GM18951 (cell line): Measurements from ENCODE around the gene STYXL1.

Experiments used
- POLR2A ChIP-seq: IDR thresholded peaks from 4 replicates; pipeline ENCODE4 v1.6.1; 2011; ENCODE audit warnings: mild to moderate bottlenecking; ENCODE audit not compliant: insufficient read length, insufficient read depth; ENCODE audit errors: extremely low read depth
- in situ Hi-C: fragments of 300-500 bp; cut with MboI; formaldehyde crosslinking; loops from one replicate; pipeline ENCODE4 v1.12.0; 2022; ENCODE audit warnings: low sequenced_read_pairs, mixed read lengths, inconsistent platforms; ENCODE audit not compliant: unreplicated experiment

The STYXL1 gene

GRCh38 chr7:76074306-76074971 is 26.6 kb upstream of the STYXL1 start:
- no peak for TF ChIP-seq POLR2A

DNA sequence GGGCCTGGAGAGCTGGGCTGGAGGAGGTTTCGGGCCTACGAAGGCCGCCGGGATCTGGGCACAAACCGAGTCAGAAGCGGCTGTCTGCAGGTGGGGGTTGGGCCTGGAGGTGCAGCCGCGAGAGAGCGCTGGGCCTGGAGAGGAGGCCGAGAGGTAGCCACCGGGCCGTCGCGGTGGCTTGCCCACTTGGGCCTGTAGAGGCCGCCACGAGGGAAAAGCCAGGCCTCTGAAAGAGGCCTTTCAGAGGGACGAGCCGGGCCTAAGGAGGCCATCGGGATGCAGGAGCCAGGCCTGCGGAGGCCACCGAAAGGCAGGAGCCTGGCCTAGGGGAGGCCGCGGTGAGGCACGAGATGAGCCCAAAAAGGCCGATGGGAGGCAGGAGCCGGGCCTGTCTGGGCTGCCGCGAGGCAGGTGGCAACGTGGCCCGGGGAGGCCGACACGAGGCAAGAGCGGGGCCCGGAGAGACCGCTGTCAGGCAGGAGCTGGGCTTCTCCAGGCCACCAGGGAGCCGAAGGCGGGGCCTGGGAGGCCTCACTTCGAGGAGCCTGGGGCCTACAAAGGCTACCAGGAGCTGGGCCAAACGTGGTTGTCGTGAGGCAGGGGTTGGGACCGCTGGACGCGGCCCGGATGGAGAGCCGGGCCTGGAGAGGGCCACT is 25.7 kb upstream of the STYXL1 start:
- no peak for TF ChIP-seq POLR2A
- in situ Hi-C loops: no loop called here

More at GRCh38 chr7:76074306-76074971, 26.6 kb upstream of the STYXL1 start:
- in situ Hi-C loops: no loop called here

- TF ChIP-seq POLR2A: no peak
- in situ Hi-C loops: no loop called here
Measured at GRCh38 chr7:76072243-76073148, 24.7 kb upstream of the STYXL1 start.

DNA sequence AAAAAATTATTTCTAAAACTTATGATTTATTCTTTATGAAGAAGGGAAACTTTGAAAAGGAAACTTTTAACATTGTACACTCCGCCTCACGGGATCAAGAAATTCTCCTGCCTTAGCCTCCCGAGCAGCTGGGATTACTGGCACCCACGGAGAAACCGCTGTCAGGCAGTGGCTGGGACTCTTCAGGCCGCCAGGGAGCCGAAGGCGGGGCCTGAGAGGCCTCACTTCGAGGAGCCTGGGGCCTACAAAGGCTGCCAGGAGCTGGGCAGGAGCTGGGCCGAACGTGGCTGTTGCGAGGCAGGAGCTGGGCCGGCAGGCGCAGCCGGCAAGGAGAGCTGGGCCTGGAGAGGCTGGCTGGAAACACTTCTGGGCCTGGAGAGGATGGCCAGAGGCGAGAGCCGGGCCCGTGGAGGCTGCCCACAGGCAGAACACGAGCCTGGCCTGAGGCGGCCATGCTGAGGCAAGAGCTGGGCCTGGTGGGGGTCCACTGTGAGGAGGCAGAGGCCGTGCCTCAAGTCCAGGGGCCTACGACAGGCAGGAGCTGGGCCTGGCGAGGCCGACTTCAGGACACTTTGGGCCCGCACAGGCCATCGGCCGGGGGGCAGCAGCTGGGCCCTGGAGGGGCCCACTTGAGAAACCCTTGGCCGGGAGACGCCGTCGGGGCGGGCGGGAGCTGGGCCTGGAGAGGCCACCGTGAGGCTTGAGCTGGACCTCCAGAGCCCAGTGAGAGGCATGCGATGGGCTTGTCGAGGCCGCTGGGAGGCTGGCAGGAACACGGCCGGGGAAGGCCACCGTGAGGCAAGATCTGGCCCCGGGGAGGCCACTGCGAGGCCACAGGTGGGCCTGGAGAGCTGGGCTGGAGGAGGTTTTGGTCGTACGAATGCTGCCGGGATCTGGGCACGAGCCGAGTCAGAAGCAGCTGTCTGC is 23.8 kb upstream of the STYXL1 start:
- in situ Hi-C loops: no loop called here
- TF ChIP-seq POLR2A: no peak

DNA sequence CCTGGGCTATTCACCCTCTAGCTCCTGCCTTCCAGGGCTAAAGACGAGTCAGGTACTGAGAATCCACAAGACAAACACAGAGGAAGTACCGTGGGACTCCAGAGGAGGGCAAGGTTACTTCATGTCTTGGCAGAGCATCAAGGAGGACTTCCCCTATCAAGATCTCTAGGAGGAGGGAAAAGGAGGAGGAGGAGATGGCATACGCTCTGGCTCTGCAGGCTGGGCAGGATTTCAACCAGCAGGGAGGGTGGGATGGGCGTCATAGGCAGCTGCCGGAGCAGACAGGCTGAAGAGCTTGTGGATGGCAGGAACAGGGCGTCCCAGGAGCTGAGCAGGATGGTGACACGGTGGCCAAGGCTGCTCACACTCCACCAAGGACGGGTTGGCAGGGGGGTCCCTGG is 21.4 kb upstream of the STYXL1 start:
- TF ChIP-seq POLR2A: no peak
- in situ Hi-C loops: no loop called here

GRCh38 chr7:76066716-76067503 is 19.1 kb upstream of the STYXL1 start:
- in situ Hi-C loops: no loop called here
- no peak for TF ChIP-seq POLR2A

DNA sequence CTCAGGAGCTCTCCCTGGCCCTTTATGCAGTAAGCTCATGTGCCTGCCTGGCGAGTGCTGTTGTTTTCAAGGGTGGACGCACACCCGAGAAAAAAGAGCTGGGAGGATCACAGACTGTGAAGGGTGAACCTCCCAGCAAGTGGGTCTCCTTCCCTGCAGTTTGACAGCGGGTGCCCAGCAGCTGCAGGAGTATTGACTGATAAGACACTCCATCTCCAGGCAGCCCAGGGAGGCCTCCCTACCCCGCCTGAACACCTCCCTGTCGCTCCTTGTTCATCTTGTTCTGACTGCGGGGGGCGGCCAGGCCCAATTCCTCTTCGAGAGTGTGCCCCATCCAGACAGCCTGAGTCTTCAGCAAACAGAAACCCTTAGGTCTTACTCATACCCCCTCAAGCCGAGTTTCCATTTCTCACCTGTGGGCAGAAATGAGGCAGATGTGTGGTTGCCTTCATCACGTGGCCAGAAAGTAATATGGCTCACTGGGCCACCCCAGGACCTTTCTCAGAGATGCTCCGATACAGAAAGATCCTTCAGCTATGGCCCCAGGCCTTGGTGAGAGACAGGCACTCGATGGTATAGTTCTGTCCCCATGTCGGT is 17.3 kb upstream of the STYXL1 start:
- in situ Hi-C loops: no loop called here
- no peak for TF ChIP-seq POLR2A

DNA sequence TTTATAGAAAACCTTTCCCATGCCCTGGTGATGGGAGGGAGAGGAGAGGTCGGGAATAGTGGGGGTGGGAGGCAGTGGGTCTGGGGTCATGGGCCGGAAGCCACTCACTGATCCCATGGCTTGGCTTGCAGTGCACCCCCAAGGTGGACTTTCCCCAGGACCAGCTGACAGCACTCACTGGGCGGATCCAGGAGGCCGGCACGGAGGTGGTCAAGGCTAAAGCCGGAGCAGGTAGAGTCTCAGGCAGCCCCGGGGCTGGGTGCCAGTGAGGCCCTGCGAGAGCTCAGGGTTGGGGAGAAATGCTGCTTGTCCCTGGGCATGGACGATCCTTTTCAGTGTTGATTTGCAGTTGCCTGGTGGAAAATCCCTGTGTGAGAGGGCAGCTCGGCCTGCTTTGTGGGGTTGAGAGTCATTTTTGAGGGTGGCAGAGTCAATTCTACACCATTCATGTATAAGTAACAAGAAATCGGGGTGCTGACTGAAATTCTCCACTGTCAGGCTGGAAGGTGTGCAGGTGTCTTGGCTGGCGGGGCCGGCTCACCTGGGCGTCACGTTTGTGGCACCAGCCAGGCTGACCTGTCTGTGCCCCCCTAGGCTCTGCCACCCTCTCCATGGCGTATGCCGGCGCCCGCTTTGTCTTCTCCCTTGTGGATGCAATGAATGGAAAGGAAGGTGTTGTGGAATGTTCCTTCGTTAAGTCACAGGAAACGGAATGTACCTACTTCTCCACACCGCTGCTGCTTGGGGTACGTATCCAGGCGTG is 16.6 kb upstream of the STYXL1 start:
- in situ Hi-C loops: no loop called here
- no peak for TF ChIP-seq POLR2A

DNA sequence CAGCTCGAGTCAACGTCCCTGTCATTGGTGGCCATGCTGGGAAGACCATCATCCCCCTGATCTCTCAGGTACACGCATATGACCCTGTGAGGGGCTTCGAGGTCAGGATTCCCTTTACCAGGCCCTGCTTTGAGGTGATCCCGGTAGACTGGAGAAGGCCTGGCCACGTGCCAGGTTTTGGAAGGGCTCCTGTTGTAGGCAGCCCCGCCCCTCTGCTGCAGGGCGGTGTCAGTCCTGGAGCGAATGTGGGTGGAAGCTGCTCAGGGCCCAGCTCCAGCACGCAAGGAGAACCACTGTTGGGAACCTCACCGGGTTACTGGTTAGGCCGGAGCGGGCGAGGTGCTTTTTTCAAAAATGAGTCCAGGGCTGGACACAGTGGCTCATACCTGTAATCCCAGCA is 15.7 kb upstream of the STYXL1 start:
- in situ Hi-C loops: no loop called here
- TF ChIP-seq POLR2A: no peak

- in situ Hi-C loops: no loop called here
- TF ChIP-seq POLR2A: no peak
Measured at GRCh38 chr7:76063114-76063513, 15.3 kb upstream of the STYXL1 start.

DNA sequence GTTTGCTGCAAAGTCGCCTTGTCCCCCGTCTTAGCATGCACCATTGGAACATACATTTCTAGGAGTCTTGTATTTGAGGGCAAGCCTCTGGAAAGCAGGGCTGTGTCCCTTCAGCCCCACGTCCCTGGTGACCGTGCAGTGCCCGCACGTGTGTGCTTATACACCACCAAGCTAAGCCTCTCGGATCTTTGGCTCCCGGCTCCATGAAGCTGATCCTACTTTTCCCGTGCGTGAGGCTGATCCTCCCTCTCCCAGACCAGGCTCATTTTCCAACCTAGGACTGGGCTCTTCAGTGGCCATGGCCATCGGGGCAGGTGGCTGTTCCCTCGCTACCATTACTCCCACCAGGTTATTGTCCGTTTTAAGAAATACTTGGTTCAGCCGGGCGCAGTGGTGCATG is 14.5 kb upstream of the STYXL1 start:
- in situ Hi-C loops: no loop called here

More for the DNA sequence above, 14.5 kb upstream of the STYXL1 start:
- no peak for TF ChIP-seq POLR2A
